ENCODE data around the gene PGP.

The PGP gene

GRCh38 chr16:2238838-2239675 lies 24.4 kb upstream of the PGP start:
- DNase-seq = no peak
- intact Hi-C loops (cut with DNase I) = no loop called here

GRCh38 chr16:2238150-2238837 lies 23.7 kb upstream of the PGP start:
- DNase-seq = no peak
- intact Hi-C loops (cut with DNase I) = no loop called here

- DNase-seq = no peak
- intact Hi-C loops (cut with DNase I) = no loop called here
Measured at GRCh38 chr16:2237493-2238149, 23.0 kb upstream of the PGP start.

- intact Hi-C loops (cut with DNase I) = no loop called here
- DNase-seq = no peak
Measured at GRCh38 chr16:2237102-2237482, 22.5 kb upstream of the PGP start.

- no peak for DNase-seq
- intact Hi-C loops (cut with DNase I) = no loop called here
Measured at GRCh38 chr16:2236337-2237101, 21.9 kb upstream of the PGP start, which contains the start of gene DNASE1L2. Gene DNASE1L2 (plus strand): TSS chr16:2236444. CDS start chr16:2236817, 373 bp downstream.

- no peak for DNase-seq
- intact Hi-C loops (cut with DNase I) = no loop called here
Measured at GRCh38 chr16:2235695-2236336, 21.2 kb upstream of the PGP start.

GRCh38 chr16:2235234-2235651 lies 20.6 kb upstream of the PGP start:
- intact Hi-C loops (cut with DNase I) = no loop called here
- no peak for DNase-seq

- intact Hi-C loops (cut with DNase I) = no loop called here
- no peak for DNase-seq
Measured at GRCh38 chr16:2234813-2235170, 20.2 kb upstream of the PGP start.

- intact Hi-C loops (cut with DNase I) = no loop called here
Measured at GRCh38 chr16:2233872-2234812, 19.5 kb upstream of the PGP start.

GRCh38 chr16:2233046-2233775 lies 18.6 kb upstream of the PGP start:
- intact Hi-C loops (cut with DNase I) = no loop called here
- DNase-seq = no peak

More at GRCh38 chr16:2233872-2234812, 19.5 kb upstream of the PGP start:
- no peak for DNase-seq

- intact Hi-C loops (cut with DNase I) = no loop called here
- DNase-seq = no peak
Measured at GRCh38 chr16:2232094-2232990, 17.7 kb upstream of the PGP start.

GRCh38 chr16:2231016-2231931 lies 16.6 kb upstream of the PGP start:
- intact Hi-C loops (cut with DNase I) = no loop called here
- DNase-seq = no peak

GRCh38 chr16:2230376-2230775 lies 15.7 kb upstream of the PGP start:
- intact Hi-C loops (cut with DNase I) = no loop called here

GRCh38 chr16:2229632-2230250 lies 15.1 kb upstream of the PGP start:
- DNase-seq = no peak
- intact Hi-C loops (cut with DNase I) = no loop called here

More at GRCh38 chr16:2230376-2230775, 15.7 kb upstream of the PGP start:
- no peak for DNase-seq

GRCh38 chr16:2229091-2229490 lies 14.5 kb upstream of the PGP start:
- no peak for DNase-seq
- intact Hi-C loops (cut with DNase I) = no loop called here

All from head of caudate nucleus (tissue), 42 donors.